Measurements from ENCODE around the gene DGKI. TPM values are rescaled to one million over a fixed set of nuclear protein-coding genes. Genes with fewer than 3 reads are reported as not detected.

Gene DGKI
- total and polyA plus RNA-seq, 2 donors (not counting 1 experiment from before 2014, with no cell fraction given) = not detected

- H3K4me3 Mint-ChIP-seq = no peak overlapping the region
- Histone ChIP-seq H3K79me2 (ENCODE audit: control insufficient read depth, insufficient read depth, low read length) (no peaks in the 10 kb centered on the region), H3K4me2 (replicated peaks; ENCODE audit: low read depth, low read length, poor library complexity, severe bottlenecking) (no peak overlapping the region), H3K27ac (ENCODE audit: low read length in 2 of 2) (no peak overlapping the region), H3K27me3 (replicated peaks in 1 of 4; ENCODE audit: control extremely low read depth in 1 of 4, control insufficient read depth in 3 of 4, insufficient read depth in 4 of 4, low read length in 3 of 4) (no peaks in the 10 kb centered on the region), H4K20me1 (ENCODE audit: control insufficient read depth, insufficient read depth, low read length, poor library complexity, severe bottlenecking) (no peaks in the 10 kb centered on the region), H3K9ac (ENCODE audit: low read length) (no peak overlapping the region), H3K4me3 (ENCODE audit: control extremely low read depth in 1 of 5, extremely low read depth in 1 of 5, insufficient read depth in 1 of 5, low read depth in 2 of 5, low read length in 4 of 5) (no peak overlapping the region), H3K4me1 (ENCODE audit: control insufficient read depth in 2 of 2, insufficient read depth in 2 of 2, low read length in 2 of 2) (no peaks in the 10 kb centered on the region), H2AFZ (ENCODE audit: insufficient read depth, low read depth, low read length, poor library complexity, severe bottlenecking) (no peak overlapping the region), H3K9me3 (ENCODE audit: control extremely low read depth in 1 of 3, control insufficient read depth in 2 of 3, insufficient read depth in 1 of 3, low read length in 2 of 3) (no peaks in the 10 kb centered on the region), H3K36me3 (replicated peaks in 1 of 2; ENCODE audit: control extremely low read depth in 1 of 2, control insufficient read depth in 1 of 2, extremely low read depth in 1 of 2, insufficient read depth in 2 of 2, low read length in 1 of 2) (no peaks in the 10 kb centered on the region)
- TF ChIP-seq CTCF (IDR thresholded peaks at IDR 0.05) = no peak
- TF ChIP-seq EZH2 (IDR thresholded peaks at IDR 0.05; ENCODE audit: borderline replicate concordance, insufficient read depth, low read depth, low read length, poor library complexity, severe bottlenecking) = no peak
- intact Hi-C loops (cut with micrococcal nuclease) = no loop called here
- ChIA-PET CTCF (no interaction called here), POLR2A (no interaction called here)
- peaks cover 4% of the 10 kb centered on the region for H3K27me3 Mint-ChIP-seq
- no peak overlapping the region for H3K27ac Mint-ChIP-seq
- no CpG with 5 or more reads among the region's 2 CpGs for WGBS (ENCODE audit: insufficient coverage)
- DNase-seq = no peak
- H3K4me1 Mint-ChIP-seq = no peaks in the 10 kb centered on the region
- H3K9me3 Mint-ChIP-seq (ENCODE audit: insufficient read depth) = no peaks in the 10 kb centered on the region
- ATAC-seq (ENCODE audit: low read depth) = no peak
Measured at GRCh38 chr7:137727413-137727812, 119.4 kb downstream of the DGKI start.

- no peak overlapping the region for H3K4me2 ChIP-seq (replicated peaks; ENCODE audit: low read depth, low read length, poor library complexity, severe bottlenecking)
- intact Hi-C loops (cut with micrococcal nuclease) = no loop called here
- H3K27ac ChIP-seq (ENCODE audit: low read length in 2 of 2) = no peak overlapping the region
- no peaks in the 10 kb centered on the region for H3K79me2 ChIP-seq (ENCODE audit: control insufficient read depth, insufficient read depth, low read length)
- H3K4me1 ChIP-seq (ENCODE audit: control insufficient read depth in 2 of 2, insufficient read depth in 2 of 2, low read length in 2 of 2) = no peaks in the 10 kb centered on the region
- no peak for ATAC-seq (ENCODE audit: low read depth)
- no peaks in the 10 kb centered on the region for H3K27me3 ChIP-seq (replicated peaks in 1 of 4; ENCODE audit: control extremely low read depth in 1 of 4, control insufficient read depth in 3 of 4, insufficient read depth in 4 of 4, low read length in 3 of 4)
- WGBS (ENCODE audit: insufficient coverage) = 92% methylated on average over 2 of the region's 4 CpGs
- CTCF ChIA-PET = no interaction called here
- POLR2A ChIA-PET = no interaction called here
- Mint-ChIP-seq H3K4me3 (no peak overlapping the region), H3K9me3 (ENCODE audit: insufficient read depth) (no peaks in the 10 kb centered on the region), H3K27me3 (peaks cover 3% of the 10 kb centered on the region), H3K27ac (no peak overlapping the region), H3K4me1 (no peaks in the 10 kb centered on the region)
- no peak for DNase-seq
- H3K9me3 ChIP-seq (ENCODE audit: control extremely low read depth in 1 of 3, control insufficient read depth in 2 of 3, insufficient read depth in 1 of 3, low read length in 2 of 3) = no peaks in the 10 kb centered on the region
- H2AFZ ChIP-seq (ENCODE audit: insufficient read depth, low read depth, low read length, poor library complexity, severe bottlenecking) = no peak overlapping the region
- no peak overlapping the region for H3K9ac ChIP-seq (ENCODE audit: low read length)
- no peaks in the 10 kb centered on the region for H3K36me3 ChIP-seq (replicated peaks in 1 of 2; ENCODE audit: control extremely low read depth in 1 of 2, control insufficient read depth in 1 of 2, extremely low read depth in 1 of 2, insufficient read depth in 2 of 2, low read length in 1 of 2)
- no peaks in the 10 kb centered on the region for H4K20me1 ChIP-seq (ENCODE audit: control insufficient read depth, insufficient read depth, low read length, poor library complexity, severe bottlenecking)
- H3K4me3 ChIP-seq (ENCODE audit: control extremely low read depth in 1 of 5, extremely low read depth in 1 of 5, insufficient read depth in 1 of 5, low read depth in 2 of 5, low read length in 4 of 5) = no peak overlapping the region
- TF ChIP-seq EZH2 (IDR thresholded peaks at IDR 0.05; ENCODE audit: borderline replicate concordance, insufficient read depth, low read depth, low read length, poor library complexity, severe bottlenecking) (no peak), CTCF (IDR thresholded peaks at IDR 0.05) (no peak)
Measured at GRCh38 chr7:137718355-137718754, 128.4 kb downstream of the DGKI start.

Data from B cell (primary cell).